Transverse colon (tissue), 4 donors: ENCODE data around the gene GATA2. TPM values are rescaled to one million over a fixed set of nuclear protein-coding genes. Genes with fewer than 3 reads are reported as not detected.

ENCODE experiments used
- DNase-seq: peaks from one replicate; pipeline ENCODE4 v3.0.0-alpha.2; 2019
- H3K27ac ChIP-seq, 4 donors: fragments of 200-600 bp; sonication (generic); 2 replicates each; pipeline ENCODE4 v1.5.1; 2016 to 2018; ENCODE audit warnings: inconsistent platforms in 4 of 4
- H3K27me3 ChIP-seq: fragments of 200-600 bp; sonication (generic); 2 replicates; pipeline ENCODE4 v1.5.1; 2017; ENCODE audit warnings: inconsistent platforms
- H3K36me3 ChIP-seq, 4 donors: fragments of 200-600 bp; sonication (generic); 2 replicates each; pipeline ENCODE4 v1.5.1; 2017 to 2019; ENCODE audit warnings: inconsistent platforms in 4 of 4
- H3K4me1 ChIP-seq, 4 donors: fragments of 200-600 bp; sonication (generic); 2 replicates each; pipeline ENCODE4 v1.5.1; 2017 to 2020; ENCODE audit warnings: inconsistent platforms in 4 of 4
- H3K4me3 ChIP-seq, 4 donors: fragments of 200-600 bp; sonication (generic); 1 replicate in 1 of 4; 2 replicates in 3 of 4; pipeline versions ENCODE4 v1.5.1 to v1.6.1; 2017 to 2019; ENCODE audit warnings: inconsistent platforms in 4 of 4
- H3K9me3 ChIP-seq, 2 donors: fragments of 200-600 bp; sonication (generic); 2 replicates each; pipeline ENCODE4 v1.5.1; 2017 to 2019; ENCODE audit warnings: inconsistent platforms in 2 of 2
- CTCF ChIP-seq, 5 experiments: fragments of 200-600 bp in 3 of 5; fragments of 450-650 bp in 2 of 5; sonication (generic) in 3 of 5; IDR thresholded peaks; 1 replicate in 2 of 5; 2 replicates in 3 of 5; pipeline ENCODE4 v1.5.1; 2016 to 2017; ENCODE audit warnings: antibody characterized with exemption in 5 of 5, inconsistent platforms in 3 of 5, mild to moderate bottlenecking in 2 of 5, moderate library complexity in 1 of 5
- EP300 ChIP-seq: sonication (generic); formaldehyde crosslinking; IDR thresholded peaks from one replicate; pipeline ENCODE4 v1.6.1; 2017; ENCODE audit warnings: antibody characterized with exemption, low read depth
- POLR2A ChIP-seq: fragments of 450-650 bp; IDR thresholded peaks from one replicate; pipeline ENCODE4 v1.6.1; 2016; ENCODE audit warnings: antibody characterized with exemption, mild to moderate bottlenecking, moderate library complexity
- POLR2AphosphoS5 ChIP-seq, 3 donors: sonication (generic); formaldehyde crosslinking; IDR thresholded peaks; one replicate each; pipeline ENCODE4 v1.6.1; 2016; ENCODE audit warnings: antibody characterized with exemption in 3 of 3
- WGBS, 2 donors: methylation state at CpG; one replicate each; pipeline ENCODE4 v1.1.5; 2018; ENCODE audit warnings: low coverage in 1 of 2; 5-methylcytosine and 5-hydroxymethylcytosine counted together
- in situ Hi-C, 4 donors: fragments of 200-750 bp; cut with MboI; loops; one replicate each; pipeline versions ENCODE4 v1.15.0 to v1.15.1; 2017; ENCODE audit warnings: low sequenced_read_pairs in 3 of 4, low pct_ligation_motif_present in 1 of 4, low pct_unique_long_range_greater_than_20kb in 1 of 4
- intact Hi-C: fragments of 100-400 bp; cut with DNase I; formaldehyde crosslinking; loops from one replicate; pipeline ENCODE4 v1.15.1; 2023; ENCODE audit warnings: low total_unique reads
- total RNA-seq, 4 donors: library from RNA; depleted of rRNA; stranded (reverse); fragments of >200 nt; gene quantifications; one replicate each; pipeline ENCODE4 v1.1.0, GENCODE V29; 2016

Gene GATA2
- total RNA-seq, 4 donors from 2014 or later, result 1.8 to 8.2 (median 2.9) TPM

GRCh38 chr3:128458746-128459460, 34.1 kb downstream of the GATA2 start:
- WGBS, 2 donors, result 77% methylated on average over 16 of the region's 18 CpGs; no CpG with 5 or more reads in 1 of the 2 donors
- intact Hi-C loops (no loop called here), in situ Hi-C loops (no loop called here)
- Histone ChIP-seq H3K27ac (no peak overlapping the region), H3K4me1 (no peaks in the 10 kb centered on the region), H3K36me3 (no peaks in the 10 kb centered on the region), H3K4me3 (no peak overlapping the region), H3K9me3 (no peaks in the 10 kb centered on the region), H3K27me3 (peaks cover 21% of the 10 kb centered on the region)
- no peak for DNase-seq
- TF ChIP-seq POLR2AphosphoS5 (IDR thresholded peaks at IDR 0.05) (no peak), CTCF (IDR thresholded peaks at IDR 0.05) (no peak), POLR2A (no peak), EP300 (no peak)

GRCh38 chr3:128457937-128458336, 35.1 kb downstream of the GATA2 start:
- in situ Hi-C loops, result no loop called here
- no peak for TF ChIP-seq POLR2A
- no peak for TF ChIP-seq CTCF (IDR thresholded peaks at IDR 0.05)
- TF ChIP-seq POLR2AphosphoS5 (IDR thresholded peaks at IDR 0.05), result no peak
- TF ChIP-seq EP300, result no peak
- Histone ChIP-seq H3K27ac (no peak overlapping the region), H3K36me3 (no peaks in the 10 kb centered on the region), H3K4me3 (no peak overlapping the region), H3K4me1 (no peaks in the 10 kb centered on the region), H3K9me3 (no peaks in the 10 kb centered on the region), H3K27me3 (peaks cover 21% of the 10 kb centered on the region)
- DNase-seq, result no peak
- intact Hi-C loops, result no loop called here
- 53 to 83% methylated on average over 7 to 12 of the region's 12 CpGs for WGBS, 2 donors

- intact Hi-C loops, result no loop called here
Measured at GRCh38 chr3:128456776-128457715, 36.0 kb downstream of the GATA2 start.

More at GRCh38 chr3:128456776-128457715, 36.0 kb downstream of the GATA2 start:
- Histone ChIP-seq H3K36me3 (no peaks in the 10 kb centered on the region), H3K27ac (no peak overlapping the region), H3K4me1 (no peaks in the 10 kb centered on the region), H3K4me3 (no peak overlapping the region), H3K27me3 (peaks cover 21% of the 10 kb centered on the region), H3K9me3 (no peaks in the 10 kb centered on the region)
- TF ChIP-seq EP300 (no peak), POLR2A (no peak), CTCF (IDR thresholded peaks at IDR 0.05) (no peak), POLR2AphosphoS5 (IDR thresholded peaks at IDR 0.05) (no peak)
- DNase-seq, result no peak
- WGBS, 2 donors, result 56% methylated on average over 27 of the region's 27 CpGs; no CpG with 5 or more reads in 1 of the 2 donors
- in situ Hi-C loops, result no loop called here
